Activated CD8-positive, alpha-beta memory T cell treated with anti-CD3 and anti-CD28 coated beads, Interleukin-2, amount 10 ng/mL, durations not matched to agents 7 days and 5 days (primary cell): ENCODE data around the gene CPZ. TPM values are rescaled to one million over a fixed set of nuclear protein-coding genes. Genes with fewer than 3 reads are reported as not detected.
A peak's percentile ranks its signal among the peaks of the same experiment; 100 is the strongest.
"Not testable (repeated sequence)": the region's sequence is repeated elsewhere in the genome, so short reads cannot be mapped to it uniquely, and the experiment has no call there.

Experiments used
- ATAC-seq: fragments of 150-1000 bp; cut with Tn5 transposase; one replicate; pipeline ENCODE4 v1.10.0; 2021; ENCODE audit warnings: moderate library complexity
- CTCF ChIA-PET: fragments of 350-600 bp; sonication (Branson Sonifier 250); formaldehyde crosslinking; loops from one replicate; lab custom pipeline; 2021; ENCODE audit warnings: antibody characterized with exemption; lab: Charles Lee
- DNase-seq: peaks from one replicate; pipeline ENCODE4 v3.0.0-alpha.2; 2020
- H3K27ac Mint-ChIP-seq: one replicate; pipeline ENCODE4 v1.8.0; 2021; ENCODE audit warnings: mild to moderate bottlenecking, mixed read lengths
- H3K27me3 Mint-ChIP-seq: one replicate; pipeline ENCODE4 v1.8.0; 2021; ENCODE audit warnings: mixed read lengths
- H3K36me3 Mint-ChIP-seq: one replicate; pipeline ENCODE4 v1.8.0; 2021; ENCODE audit warnings: mild to moderate bottlenecking, mixed read lengths
- H3K4me1 Mint-ChIP-seq: one replicate; pipeline ENCODE4 v1.8.0; 2021; ENCODE audit warnings: mixed read lengths
- H3K4me3 Mint-ChIP-seq: one replicate; pipeline ENCODE4 v1.8.0; 2021; ENCODE audit warnings: mild to moderate bottlenecking, moderate library complexity, mixed read lengths
- H3K9me3 Mint-ChIP-seq: one replicate; pipeline ENCODE4 v1.8.0; 2022; ENCODE audit warnings: low read depth, mixed read lengths
- total RNA-seq, 2 experiments: library from RNA; stranded (reverse); gene quantifications; one replicate each; pipeline ENCODE4 v1.2.3, GENCODE V29; 2021

The CPZ gene
- total RNA-seq, 2 experiments from 2014 or later: not detected

- ATAC-seq (no peak), DNase-seq (peak; percentile 8)
- CTCF ChIA-PET: no interaction called here
- Mint-ChIP-seq H3K4me3 (no peak overlapping the region), H3K36me3 (no peaks in the 10 kb centered on the region), H3K27ac (no peak overlapping the region), H3K27me3 (no peaks in the 10 kb centered on the region), H3K4me1 (no peaks in the 10 kb centered on the region), H3K9me3 (peaks cover 4% of the 10 kb centered on the region)
These were observed 57.2 kb downstream of the CPZ start for GRCh38 chr4:8649631-8650361.

- DNase-seq (no peak), ATAC-seq (no peak)
- Mint-ChIP-seq H3K4me1 (no peaks in the 10 kb centered on the region), H3K4me3 (no peak overlapping the region), H3K27me3 (no peaks in the 10 kb centered on the region), H3K9me3 (peaks cover 4% of the 10 kb centered on the region), H3K27ac (no peak overlapping the region), H3K36me3 (no peaks in the 10 kb centered on the region)
- CTCF ChIA-PET: no interaction called here
These were observed 59.2 kb downstream of the CPZ start for GRCh38 chr4:8651661-8652180.

GRCh38 chr4:8652181-8653078 lies 59.9 kb downstream of the CPZ start:
- DNase-seq: no peak
- Mint-ChIP-seq H3K4me3 (no peak overlapping the region), H3K9me3 (peaks cover 4% of the 10 kb centered on the region), H3K36me3 (no peaks in the 10 kb centered on the region), H3K27ac (no peak overlapping the region), H3K27me3 (no peaks in the 10 kb centered on the region), H3K4me1 (no peaks in the 10 kb centered on the region)
- CTCF ChIA-PET: no interaction called here
- ATAC-seq: no peak

- no peaks in the 10 kb centered on the region for H3K36me3 Mint-ChIP-seq
- no peak overlapping the region for H3K4me3 Mint-ChIP-seq
- peaks cover 4% of the 10 kb centered on the region for H3K9me3 Mint-ChIP-seq
- no peak overlapping the region for H3K27ac Mint-ChIP-seq
- ATAC-seq (no peak), DNase-seq (no peak)
- no peaks in the 10 kb centered on the region for H3K4me1 Mint-ChIP-seq
- H3K27me3 Mint-ChIP-seq: no peaks in the 10 kb centered on the region
- CTCF ChIA-PET: no interaction called here
These were observed 60.9 kb downstream of the CPZ start for GRCh38 chr4:8653326-8654000.

- not testable (repeated sequence) for H3K4me3 Mint-ChIP-seq, H3K4me1 Mint-ChIP-seq, H3K27me3 Mint-ChIP-seq, DNase-seq, ATAC-seq, H3K36me3 Mint-ChIP-seq, H3K27ac Mint-ChIP-seq, H3K9me3 Mint-ChIP-seq
- CTCF ChIA-PET: interaction anchor here (0.6 kb wide), 1 partner anchor 338 kb away, joined by 4 read pairs; no protein-coding TSS in a partner anchor
These were observed 61.6 kb downstream of the CPZ start for GRCh38 chr4:8654139-8654538.

GRCh38 chr4:8655411-8656184 lies 63.0 kb downstream of the CPZ start:
- no peak overlapping the region for H3K27ac Mint-ChIP-seq

GRCh38 chr4:8656185-8656517 lies 63.6 kb downstream of the CPZ start:
- CTCF ChIA-PET: no interaction called here
- H3K9me3 Mint-ChIP-seq: peaks cover 4% of the 10 kb centered on the region
- no peaks in the 10 kb centered on the region for H3K36me3 Mint-ChIP-seq
- no peak overlapping the region for H3K27ac Mint-ChIP-seq
- no peaks in the 10 kb centered on the region for H3K4me1 Mint-ChIP-seq
- H3K27me3 Mint-ChIP-seq: no peaks in the 10 kb centered on the region
- ATAC-seq: no peak
- DNase-seq: no peak
- no peak overlapping the region for H3K4me3 Mint-ChIP-seq

More at GRCh38 chr4:8655411-8656184, 63.0 kb downstream of the CPZ start:
- DNase-seq: no peak
- H3K27me3 Mint-ChIP-seq: no peaks in the 10 kb centered on the region
- ATAC-seq: no peak
- H3K9me3 Mint-ChIP-seq: peaks cover 4% of the 10 kb centered on the region
- no peak overlapping the region for H3K4me3 Mint-ChIP-seq
- H3K36me3 Mint-ChIP-seq: no peaks in the 10 kb centered on the region
- H3K4me1 Mint-ChIP-seq: no peaks in the 10 kb centered on the region
- CTCF ChIA-PET: no interaction called here

- Mint-ChIP-seq H3K9me3 (peaks cover 4% of the 10 kb centered on the region), H3K27ac (no peak overlapping the region), H3K27me3 (no peaks in the 10 kb centered on the region), H3K4me1 (no peaks in the 10 kb centered on the region), H3K36me3 (no peaks in the 10 kb centered on the region), H3K4me3 (no peak overlapping the region)
- ATAC-seq: no peak
- CTCF ChIA-PET: no interaction called here
- no peak for DNase-seq
These were observed 64.3 kb downstream of the CPZ start for GRCh38 chr4:8656711-8657380.

- no peaks in the 10 kb centered on the region for H3K27me3 Mint-ChIP-seq
- no peak overlapping the region for H3K27ac Mint-ChIP-seq
- no peaks in the 10 kb centered on the region for H3K36me3 Mint-ChIP-seq
- peaks cover 4% of the 10 kb centered on the region for H3K9me3 Mint-ChIP-seq
- no peak for ATAC-seq
- no peak for DNase-seq
- H3K4me1 Mint-ChIP-seq: no peaks in the 10 kb centered on the region
- CTCF ChIA-PET: no interaction called here
- H3K4me3 Mint-ChIP-seq: no peak overlapping the region
These were observed 65.0 kb downstream of the CPZ start for GRCh38 chr4:8657381-8658088.

- no peak overlapping the region for H3K4me3 Mint-ChIP-seq
- no peaks in the 10 kb centered on the region for H3K27me3 Mint-ChIP-seq
- H3K9me3 Mint-ChIP-seq: no peaks in the 10 kb centered on the region
- H3K27ac Mint-ChIP-seq: no peak overlapping the region
- H3K36me3 Mint-ChIP-seq: no peaks in the 10 kb centered on the region
- DNase-seq (no peak), ATAC-seq (no peak)
- CTCF ChIA-PET: no interaction called here
- H3K4me1 Mint-ChIP-seq: no peaks in the 10 kb centered on the region
These were observed 70.2 kb downstream of the CPZ start for GRCh38 chr4:8662776-8663175.

- H3K4me3 Mint-ChIP-seq: no peak overlapping the region
- DNase-seq: no peak
- no peak for ATAC-seq
- no peak overlapping the region for H3K27ac Mint-ChIP-seq
- H3K36me3 Mint-ChIP-seq: no peaks in the 10 kb centered on the region
- no peaks in the 10 kb centered on the region for H3K9me3 Mint-ChIP-seq
- CTCF ChIA-PET: no interaction called here
- peaks cover 5% of the 10 kb centered on the region for H3K27me3 Mint-ChIP-seq
- H3K4me1 Mint-ChIP-seq: no peaks in the 10 kb centered on the region
These were observed 71.7 kb downstream of the CPZ start for GRCh38 chr4:8664031-8664805.
